ENCODE measurements around the gene CERK.

Gene CERK

DNA sequence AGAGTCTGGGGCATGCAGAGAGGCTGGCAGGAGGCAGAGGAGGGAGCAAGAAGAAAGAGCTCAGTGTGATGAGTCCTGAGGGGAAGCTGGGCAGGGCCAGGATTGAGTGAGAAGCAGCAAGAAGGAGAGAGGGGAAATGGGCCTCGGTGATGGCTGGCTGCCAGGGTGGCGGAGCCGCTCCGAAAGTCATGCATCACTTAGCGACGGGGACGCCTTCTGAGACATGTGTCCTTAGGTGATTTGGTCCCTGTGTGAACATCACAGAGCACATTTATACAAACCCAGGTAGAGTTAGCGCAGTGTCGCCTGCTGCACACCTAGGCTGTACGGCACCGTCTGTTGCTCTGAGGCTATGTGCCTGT is 39.5 kb upstream of the CERK start:
- no peak for TF ChIP-seq SUZ12 (IDR thresholded peaks at IDR 0.05; ENCODE audit: extremely low read depth, insufficient read depth, insufficient read length)
- TF ChIP-seq ZNF274 (IDR thresholded peaks at IDR 0.05; ENCODE audit: low read depth, low read length) = no peak
- no peak for TF ChIP-seq YY1 (IDR thresholded peaks at IDR 0.05; ENCODE audit: insufficient read depth, insufficient read length)
- DNase-seq (ENCODE audit: low read depth, low spot score) = no peak
- Histone ChIP-seq H3K4me1 (ENCODE audit: insufficient read depth, insufficient read length) (peaks cover 30% of the 10 kb centered on the region), H3K9me3 (ENCODE audit: insufficient read depth, low read length) (no peaks in the 10 kb centered on the region), H3K36me3 (ENCODE audit: insufficient read depth, insufficient read length, low read length) (peaks cover 20% of the 10 kb centered on the region), H3K4me3 (ENCODE audit: insufficient read length, low read depth) (no peak overlapping the region), H3K9ac (ENCODE audit: insufficient read length, low read depth) (no peak overlapping the region), H3K27me3 (ENCODE audit: insufficient read depth, insufficient read length) (no peaks in the 10 kb centered on the region)

- DNase-seq (ENCODE audit: low read depth, low spot score) = no peak
- no peaks in the 10 kb centered on the region for H3K9me3 ChIP-seq (ENCODE audit: insufficient read depth, low read length)
- H3K4me3 ChIP-seq (ENCODE audit: insufficient read length, low read depth) = no peak overlapping the region
- peaks cover 30% of the 10 kb centered on the region for H3K4me1 ChIP-seq (ENCODE audit: insufficient read depth, insufficient read length)
- TF ChIP-seq SUZ12 (IDR thresholded peaks at IDR 0.05; ENCODE audit: extremely low read depth, insufficient read depth, insufficient read length) (no peak), ZNF274 (IDR thresholded peaks at IDR 0.05; ENCODE audit: low read depth, low read length) (no peak), YY1 (IDR thresholded peaks at IDR 0.05; ENCODE audit: insufficient read depth, insufficient read length) (no peak)
- H3K9ac ChIP-seq (ENCODE audit: insufficient read length, low read depth) = no peak overlapping the region
- no peaks in the 10 kb centered on the region for H3K27me3 ChIP-seq (ENCODE audit: insufficient read depth, insufficient read length)
- peaks cover 20% of the 10 kb centered on the region for H3K36me3 ChIP-seq (ENCODE audit: insufficient read depth, insufficient read length, low read length)
Observed at GRCh38 chr22:46776876-46777608, 39.0 kb upstream of the CERK start.

DNA sequence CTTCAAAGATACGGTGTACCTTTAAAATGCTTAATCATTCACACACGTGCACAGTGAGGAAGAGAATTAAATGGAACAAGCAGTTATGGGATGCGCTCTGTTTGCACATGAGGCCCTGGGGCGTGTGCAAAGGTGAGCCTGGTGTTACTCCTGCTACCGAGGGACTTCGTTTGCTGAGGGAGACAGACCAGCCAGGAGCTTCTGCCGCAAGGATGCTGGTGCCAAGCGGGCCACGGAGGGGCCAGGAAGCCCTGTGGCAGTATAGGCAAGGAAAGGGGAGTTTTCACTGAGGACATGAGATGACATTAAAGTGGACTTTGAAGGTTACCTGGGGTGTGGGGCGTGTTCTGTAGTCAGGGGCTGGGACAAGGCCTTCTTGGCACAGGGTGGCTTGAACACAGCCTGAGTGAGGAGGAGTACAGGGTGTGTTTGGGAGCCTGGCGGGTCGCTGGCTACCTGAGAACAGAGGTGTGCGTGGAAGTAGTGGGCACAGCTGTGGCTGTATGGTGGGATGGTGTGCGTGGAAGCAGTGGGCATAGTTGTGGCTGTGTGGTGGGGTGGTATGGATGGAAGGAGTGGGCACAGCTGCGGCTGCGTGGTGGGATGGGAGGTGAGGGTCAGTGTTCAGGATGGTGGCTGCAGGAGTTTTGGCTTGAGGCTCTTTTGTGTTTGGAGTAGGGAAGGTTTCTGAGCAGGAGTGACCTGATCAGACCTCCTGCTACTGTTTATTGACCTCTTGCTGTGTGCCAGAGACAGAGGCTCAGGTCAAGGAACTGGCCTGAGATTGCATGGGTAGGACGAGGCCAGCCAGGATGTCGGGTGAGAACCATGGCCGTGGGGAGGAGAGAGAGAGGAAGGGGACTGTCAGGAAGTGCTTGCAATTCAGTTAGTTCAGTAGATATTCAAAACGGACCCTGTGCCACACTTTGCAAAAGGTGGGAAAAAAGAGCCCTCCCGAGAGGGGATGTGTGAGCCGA is 38.1 kb upstream of the CERK start:
- Histone ChIP-seq H3K9ac (ENCODE audit: insufficient read length, low read depth) (peak overlapping the region; percentile 61), H3K36me3 (ENCODE audit: insufficient read depth, insufficient read length, low read length) (peaks cover 14% of the 10 kb centered on the region), H3K27me3 (ENCODE audit: insufficient read depth, insufficient read length) (no peaks in the 10 kb centered on the region), H3K4me3 (ENCODE audit: insufficient read length, low read depth) (no peak overlapping the region), H3K4me1 (ENCODE audit: insufficient read depth, insufficient read length) (peaks cover 30% of the 10 kb centered on the region), H3K9me3 (ENCODE audit: insufficient read depth, low read length) (no peaks in the 10 kb centered on the region)
- no peak for DNase-seq (ENCODE audit: low read depth, low spot score)
- TF ChIP-seq SUZ12 (IDR thresholded peaks at IDR 0.05; ENCODE audit: extremely low read depth, insufficient read depth, insufficient read length) (no peak), ZNF274 (IDR thresholded peaks at IDR 0.05; ENCODE audit: low read depth, low read length) (no peak), YY1 (IDR thresholded peaks at IDR 0.05; ENCODE audit: insufficient read depth, insufficient read length) (no peak)

- peaks cover 14% of the 10 kb centered on the region for H3K36me3 ChIP-seq (ENCODE audit: insufficient read depth, insufficient read length, low read length)
- peaks cover 30% of the 10 kb centered on the region for H3K4me1 ChIP-seq (ENCODE audit: insufficient read depth, insufficient read length)
- H3K27me3 ChIP-seq (ENCODE audit: insufficient read depth, insufficient read length) = no peaks in the 10 kb centered on the region
- DNase-seq (ENCODE audit: low read depth, low spot score) = no peak
- TF ChIP-seq ZNF274 (IDR thresholded peaks at IDR 0.05; ENCODE audit: low read depth, low read length) (no peak), SUZ12 (IDR thresholded peaks at IDR 0.05; ENCODE audit: extremely low read depth, insufficient read depth, insufficient read length) (no peak), YY1 (IDR thresholded peaks at IDR 0.05; ENCODE audit: insufficient read depth, insufficient read length) (no peak)
- H3K4me3 ChIP-seq (ENCODE audit: insufficient read length, low read depth) = no peak overlapping the region
- H3K9me3 ChIP-seq (ENCODE audit: insufficient read depth, low read length) = no peaks in the 10 kb centered on the region
- H3K9ac ChIP-seq (ENCODE audit: insufficient read length, low read depth) = no peak overlapping the region
Observed at GRCh38 chr22:46774980-46775849, 37.2 kb upstream of the CERK start.

GRCh38 chr22:46774253-46774979 is 36.4 kb upstream of the CERK start:
- H3K4me1 ChIP-seq (ENCODE audit: insufficient read depth, insufficient read length) = peaks cover 33% of the 10 kb centered on the region
- peaks cover 20% of the 10 kb centered on the region for H3K36me3 ChIP-seq (ENCODE audit: insufficient read depth, insufficient read length, low read length)
- no peak for DNase-seq (ENCODE audit: low read depth, low spot score)
- no peaks in the 10 kb centered on the region for H3K9me3 ChIP-seq (ENCODE audit: insufficient read depth, low read length)
- peak overlapping the region; percentile 70 for H3K9ac ChIP-seq (ENCODE audit: insufficient read length, low read depth)
- TF ChIP-seq SUZ12 (IDR thresholded peaks at IDR 0.05; ENCODE audit: extremely low read depth, insufficient read depth, insufficient read length) = no peak
- no peak for TF ChIP-seq ZNF274 (IDR thresholded peaks at IDR 0.05; ENCODE audit: low read depth, low read length)
- no peak for TF ChIP-seq YY1 (IDR thresholded peaks at IDR 0.05; ENCODE audit: insufficient read depth, insufficient read length)
- H3K27me3 ChIP-seq (ENCODE audit: insufficient read depth, insufficient read length) = no peaks in the 10 kb centered on the region
- no peak overlapping the region for H3K4me3 ChIP-seq (ENCODE audit: insufficient read length, low read depth)

DNA sequence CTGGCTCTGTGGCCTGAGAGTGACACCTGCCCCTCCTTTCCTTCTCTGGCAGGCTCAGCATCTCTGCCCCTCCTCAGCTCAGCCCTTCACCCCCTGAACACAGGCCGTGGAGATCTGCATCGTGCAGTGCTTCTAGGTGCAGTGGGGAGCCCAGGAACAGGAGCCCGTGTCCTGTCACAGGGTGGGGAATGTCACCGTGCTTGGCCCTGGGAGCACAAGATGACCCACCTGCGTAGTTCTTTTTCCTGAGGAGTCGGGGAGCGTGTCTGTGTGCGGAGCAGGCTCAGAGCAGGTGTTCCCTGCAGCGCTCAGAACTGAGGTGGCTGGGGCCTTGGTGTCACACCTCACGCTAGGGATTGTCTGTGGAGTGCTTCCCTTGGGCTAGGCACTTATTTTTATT is 35.0 kb upstream of the CERK start:
- H3K9ac ChIP-seq (ENCODE audit: insufficient read length, low read depth) = no peak overlapping the region
- no peaks in the 10 kb centered on the region for H3K27me3 ChIP-seq (ENCODE audit: insufficient read depth, insufficient read length)
- H3K9me3 ChIP-seq (ENCODE audit: insufficient read depth, low read length) = no peaks in the 10 kb centered on the region
- no peak for DNase-seq (ENCODE audit: low read depth, low spot score)
- peaks cover 33% of the 10 kb centered on the region for H3K4me1 ChIP-seq (ENCODE audit: insufficient read depth, insufficient read length)
- no peak for TF ChIP-seq ZNF274 (IDR thresholded peaks at IDR 0.05; ENCODE audit: low read depth, low read length)
- no peak for TF ChIP-seq YY1 (IDR thresholded peaks at IDR 0.05; ENCODE audit: insufficient read depth, insufficient read length)
- no peak for TF ChIP-seq SUZ12 (IDR thresholded peaks at IDR 0.05; ENCODE audit: extremely low read depth, insufficient read depth, insufficient read length)
- no peak overlapping the region for H3K4me3 ChIP-seq (ENCODE audit: insufficient read length, low read depth)
- peaks cover 20% of the 10 kb centered on the region for H3K36me3 ChIP-seq (ENCODE audit: insufficient read depth, insufficient read length, low read length)
